ENCODE data around the gene PTPRA. TPM values are rescaled to one million over a fixed set of nuclear protein-coding genes. Genes with fewer than 3 reads are reported as not detected.

PTPRA gene
- total RNA-seq, 2 donors from 2014 or later, result 52.4 to 58.7 TPM

DNA sequence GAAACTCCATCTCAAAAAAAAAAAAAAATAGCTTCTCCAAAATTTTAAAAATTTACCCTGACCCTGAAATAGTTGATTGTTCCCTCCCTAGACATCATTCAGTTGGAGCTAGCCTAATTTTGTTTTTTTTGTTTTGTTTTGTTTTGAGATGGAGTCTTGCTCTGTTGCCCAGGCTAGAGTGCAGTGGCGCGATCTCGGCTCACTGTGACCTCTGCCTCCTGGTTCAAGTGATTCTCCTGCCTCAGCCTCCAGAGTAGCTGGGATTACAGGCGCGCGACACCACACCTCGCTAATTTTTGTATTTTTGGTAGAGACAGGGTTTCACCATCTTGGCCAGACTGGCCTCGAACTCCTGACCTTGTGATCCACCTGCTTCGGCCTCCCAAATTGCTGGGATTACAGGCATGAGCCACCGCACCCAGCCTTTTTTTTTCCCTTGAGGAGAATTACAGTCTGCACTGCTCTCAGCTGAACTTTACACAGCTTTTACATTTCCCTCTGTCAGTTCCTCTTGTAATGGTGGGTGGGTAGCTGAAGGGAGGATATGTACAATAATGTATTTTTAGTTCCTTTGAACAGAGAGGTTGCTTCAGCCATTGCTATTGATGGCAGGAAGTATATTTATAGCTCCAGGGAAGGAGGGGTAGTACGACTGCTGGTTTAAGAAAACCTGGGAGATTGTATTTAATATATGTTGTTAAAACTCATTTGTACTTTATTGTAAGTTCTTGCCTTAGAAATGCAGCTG lies 27.7 kb downstream of the PTPRA start:
- Mint-ChIP-seq H3K27ac (no peak overlapping the region), H3K36me3 (ENCODE audit: low read depth) (peaks cover 33% of the 10 kb centered on the region), H3K4me3 (no peak overlapping the region), H3K27me3 (ENCODE audit: insufficient read depth) (no peaks in the 10 kb centered on the region), H3K4me1 (no peaks in the 10 kb centered on the region), H3K9me3 (peaks cover 22% of the 10 kb centered on the region)
- Histone ChIP-seq H3K27me3 (ENCODE audit: control insufficient read depth, insufficient read depth, low read length, poor library complexity, severe bottlenecking) (no peaks in the 10 kb centered on the region), H3K27ac (ENCODE audit: low read depth, low read length) (no peak overlapping the region), H3K9me3 (ENCODE audit: control insufficient read depth, low read length) (peaks cover 12% of the 10 kb centered on the region), H3K4me3 (ENCODE audit: low read length) (no peak overlapping the region), H3K9ac (ENCODE audit: extremely low read depth, low read length, poor library complexity, severe bottlenecking) (no peak overlapping the region), H3K4me1 (ENCODE audit: control insufficient read depth, insufficient read depth, low read length) (no peaks in the 10 kb centered on the region), H3K36me3 (ENCODE audit: control insufficient read depth, insufficient read depth, low read length) (no peaks in the 10 kb centered on the region)
- WGBS, 2 experiments (ENCODE audit: insufficient coverage in 1 of 2, insufficient read length in 1 of 2), result 90 to 97% methylated on average over 10 to 11 of the region's 11 CpGs
- TF ChIP-seq CTCF (conservative IDR thresholded peaks at IDR 0.05), result no peak
- DNase-seq, result no peak

- H3K4me1 ChIP-seq (ENCODE audit: control insufficient read depth, insufficient read depth, low read length), result no peaks in the 10 kb centered on the region
- H3K4me3 ChIP-seq (ENCODE audit: low read length), result no peak overlapping the region
- no peak overlapping the region for H3K4me3 Mint-ChIP-seq
- H3K27me3 ChIP-seq (ENCODE audit: control insufficient read depth, insufficient read depth, low read length, poor library complexity, severe bottlenecking), result no peaks in the 10 kb centered on the region
- H3K27ac ChIP-seq (ENCODE audit: low read depth, low read length), result no peak overlapping the region
- peaks cover 22% of the 10 kb centered on the region for H3K9me3 Mint-ChIP-seq
- H3K9me3 ChIP-seq (ENCODE audit: control insufficient read depth, low read length), result peaks cover 12% of the 10 kb centered on the region
- DNase-seq, result no peak
- peaks cover 25% of the 10 kb centered on the region for H3K36me3 Mint-ChIP-seq (ENCODE audit: low read depth)
- no peaks in the 10 kb centered on the region for H3K36me3 ChIP-seq (ENCODE audit: control insufficient read depth, insufficient read depth, low read length)
- no peaks in the 10 kb centered on the region for H3K4me1 Mint-ChIP-seq
- WGBS, 2 experiments (ENCODE audit: insufficient coverage in 1 of 2, insufficient read length in 1 of 2), result 54 to 71% methylated on average over 1 of the region's 1 CpG
- no peaks in the 10 kb centered on the region for H3K27me3 Mint-ChIP-seq (ENCODE audit: insufficient read depth)
- no peak overlapping the region for H3K27ac Mint-ChIP-seq
- TF ChIP-seq CTCF (conservative IDR thresholded peaks at IDR 0.05), result no peak
- no peak overlapping the region for H3K9ac ChIP-seq (ENCODE audit: extremely low read depth, low read length, poor library complexity, severe bottlenecking)
These were observed 29.0 kb downstream of the PTPRA start for GRCh38 chr20:2902291-2902690.

- Histone ChIP-seq H3K9me3 (ENCODE audit: control insufficient read depth, low read length) (peaks cover 12% of the 10 kb centered on the region), H3K4me1 (ENCODE audit: control insufficient read depth, insufficient read depth, low read length) (no peaks in the 10 kb centered on the region), H3K27ac (ENCODE audit: low read depth, low read length) (no peak overlapping the region), H3K9ac (ENCODE audit: extremely low read depth, low read length, poor library complexity, severe bottlenecking) (no peak overlapping the region), H3K27me3 (ENCODE audit: control insufficient read depth, insufficient read depth, low read length, poor library complexity, severe bottlenecking) (no peaks in the 10 kb centered on the region), H3K4me3 (ENCODE audit: low read length) (no peak overlapping the region), H3K36me3 (ENCODE audit: control insufficient read depth, insufficient read depth, low read length) (no peaks in the 10 kb centered on the region)
- DNase-seq, result no peak
- Mint-ChIP-seq H3K9me3 (peaks cover 22% of the 10 kb centered on the region), H3K4me3 (no peak overlapping the region), H3K36me3 (ENCODE audit: low read depth) (peaks cover 23% of the 10 kb centered on the region), H3K27ac (no peak overlapping the region), H3K27me3 (ENCODE audit: insufficient read depth) (no peaks in the 10 kb centered on the region), H3K4me1 (no peaks in the 10 kb centered on the region)
- no peak for TF ChIP-seq CTCF (conservative IDR thresholded peaks at IDR 0.05)
- WGBS, 2 experiments (ENCODE audit: insufficient coverage in 1 of 2, insufficient read length in 1 of 2), result 99 to 100% methylated on average over 2 to 3 of the region's 3 CpGs
These were observed 29.5 kb downstream of the PTPRA start for GRCh38 chr20:2902818-2903217.

Data from endodermal cell (in vitro differentiated cells).